Cortex of kidney (tissue), 1 donor: ENCODE data around the gene SMIM32.

Experiments used
- DNase-seq: peaks from one replicate; lab custom pipeline; 2025; lab: John Stamatoyannopoulos, UW

SMIM32 gene

GRCh38 chr5:136207631-136208030, 14.7 kb upstream of the SMIM32 start:
- DNase-seq = no peak

- DNase-seq = no peak
Measured at GRCh38 chr5:136206361-136206760, 13.4 kb upstream of the SMIM32 start.

GRCh38 chr5:136205941-136206340, 13.0 kb upstream of the SMIM32 start:
- DNase-seq = no peak

GRCh38 chr5:136205061-136205702, 12.2 kb upstream of the SMIM32 start:
- DNase-seq = no peak

- no peak for DNase-seq
Measured at GRCh38 chr5:136203303-136203922, 10.5 kb upstream of the SMIM32 start.

GRCh38 chr5:136202469-136203205, 9.7 kb upstream of the SMIM32 start:
- no peak for DNase-seq

- no peak for DNase-seq
Measured at GRCh38 chr5:136201870-136202269, 8.9 kb upstream of the SMIM32 start.

GRCh38 chr5:136200761-136201160, 7.8 kb upstream of the SMIM32 start:
- no peak for DNase-seq

- no peak for DNase-seq
Measured at GRCh38 chr5:136200130-136200529, 7.2 kb upstream of the SMIM32 start.

- no peak for DNase-seq
Measured at GRCh38 chr5:136199408-136199807, 6.4 kb upstream of the SMIM32 start.

GRCh38 chr5:136198453-136198852, 5.5 kb upstream of the SMIM32 start:
- no peak for DNase-seq

GRCh38 chr5:136197462-136198142, 4.6 kb upstream of the SMIM32 start:
- DNase-seq = no peak

GRCh38 chr5:136195971-136196820, 3.2 kb upstream of the SMIM32 start:
- no peak for DNase-seq

GRCh38 chr5:136194576-136194975, 1.6 kb upstream of the SMIM32 start:
- DNase-seq = no peak

GRCh38 chr5:136193322-136193935, 467 bp upstream of the SMIM32 start:
- DNase-seq = no peak

GRCh38 chr5:136192015-136192525, 892 bp downstream of the SMIM32 start:
- no peak for DNase-seq

- DNase-seq = no peak
Measured at GRCh38 chr5:136191304-136192014, 1.5 kb downstream of the SMIM32 start.

- DNase-seq = no peak
Measured at GRCh38 chr5:136190904-136191303, 2.1 kb downstream of the SMIM32 start.

- no peak for DNase-seq
Measured at GRCh38 chr5:136190091-136190720, 2.8 kb downstream of the SMIM32 start.

- no peak for DNase-seq
Measured at GRCh38 chr5:136188859-136189258, 4.1 kb downstream of the SMIM32 start.
